ENCODE data around the gene CADM2.

The CADM2 gene

GRCh38 chr3:85576697-85577200 lies 618.0 kb downstream of the CADM2 start:
- no peak for DNase-seq

DNA sequence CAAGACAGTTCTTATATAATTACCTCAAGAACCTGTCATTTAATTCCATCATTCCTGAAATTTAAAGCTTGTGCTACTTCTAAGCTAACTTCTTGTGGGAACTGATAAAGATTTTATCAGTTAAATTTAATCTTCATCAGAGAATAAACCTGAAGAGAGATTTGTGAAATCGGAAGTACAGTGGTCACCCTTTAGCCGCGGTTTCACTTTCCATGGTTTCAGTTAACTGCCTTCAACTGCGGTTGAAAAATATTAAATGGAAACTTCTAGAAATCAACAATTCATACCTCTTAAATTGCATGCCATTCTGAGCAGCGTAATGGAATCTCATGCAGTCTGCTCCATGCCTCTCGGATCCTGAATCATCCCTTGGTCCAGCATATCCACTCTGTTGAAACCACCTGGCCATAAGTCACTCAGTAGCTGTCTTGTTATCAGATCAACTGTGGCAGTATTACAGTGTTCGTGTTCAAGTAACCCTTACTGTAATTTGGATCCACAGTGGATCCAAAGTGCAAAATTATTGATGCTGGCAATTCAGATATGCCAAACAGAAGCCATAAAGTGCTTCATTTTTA lies 626.1 kb downstream of the CADM2 start:
- no peak for DNase-seq

- no peak for DNase-seq
Measured at GRCh38 chr3:85586018-85586417, 627.2 kb downstream of the CADM2 start.

DNA sequence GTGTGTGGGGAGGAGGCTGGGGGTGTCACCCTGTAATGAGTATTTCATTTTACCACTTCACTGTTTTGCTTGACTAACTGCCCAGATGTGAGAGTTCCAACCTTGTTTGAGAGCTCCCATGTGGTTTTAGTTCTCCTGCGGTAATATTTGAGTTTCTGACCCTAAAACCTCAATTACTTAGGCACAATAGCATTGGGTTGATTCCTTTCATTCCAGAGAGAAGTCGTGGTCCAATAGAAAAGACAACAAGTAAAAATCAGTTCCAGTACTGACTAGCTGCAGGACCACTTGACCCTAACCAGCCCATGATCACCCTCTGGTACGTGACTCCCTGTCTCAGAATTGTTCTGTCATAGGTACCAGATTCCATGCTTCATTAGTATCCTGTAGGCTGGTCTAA lies 630.4 kb downstream of the CADM2 start:
- DNase-seq = peak; percentile 78

- DNase-seq = no peak
Measured at GRCh38 chr3:85591451-85591850, 632.7 kb downstream of the CADM2 start.

- DNase-seq = no peak
Measured at GRCh38 chr3:85592256-85592655, 633.5 kb downstream of the CADM2 start.

DNA sequence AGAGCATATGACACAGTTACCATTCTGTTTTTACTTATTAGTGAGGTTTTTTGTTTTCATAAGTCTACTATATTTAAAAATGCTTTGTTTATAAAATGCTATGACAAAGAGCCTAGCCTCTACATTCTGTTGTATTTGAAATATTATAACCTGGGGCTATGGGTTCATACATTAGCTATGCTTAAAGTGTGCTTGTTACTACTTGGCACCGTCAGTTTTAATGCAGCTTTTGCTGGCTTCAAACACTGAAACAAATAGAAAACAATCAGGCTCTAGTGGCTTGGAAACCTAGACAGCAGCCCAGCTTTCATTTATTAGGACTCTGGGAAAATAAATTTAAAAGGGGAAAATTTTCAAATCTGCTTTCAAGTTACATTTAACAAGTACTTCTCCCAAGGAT lies 635.9 kb downstream of the CADM2 start:
- DNase-seq = no peak

GRCh38 chr3:85603378-85603777 lies 644.6 kb downstream of the CADM2 start:
- no peak for DNase-seq

DNA sequence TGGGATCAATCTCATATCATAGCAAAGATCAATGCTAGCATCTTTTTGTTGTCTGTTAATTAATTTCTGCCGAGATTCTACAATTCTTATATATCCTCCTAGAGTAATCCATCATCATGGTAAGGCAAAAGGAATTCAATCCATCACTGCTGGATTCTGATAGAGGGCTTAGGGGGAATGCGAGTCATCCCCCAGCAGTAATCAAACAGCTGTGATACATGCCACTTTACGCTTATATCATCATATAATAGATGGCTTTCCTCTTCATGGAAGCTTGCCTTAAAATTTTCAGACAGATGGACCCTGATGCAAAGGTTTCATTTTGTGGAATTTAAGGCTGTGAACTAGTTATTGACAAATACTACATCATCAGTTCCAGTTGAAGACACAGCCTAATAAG lies 645.9 kb downstream of the CADM2 start:
- DNase-seq = no peak

DNA sequence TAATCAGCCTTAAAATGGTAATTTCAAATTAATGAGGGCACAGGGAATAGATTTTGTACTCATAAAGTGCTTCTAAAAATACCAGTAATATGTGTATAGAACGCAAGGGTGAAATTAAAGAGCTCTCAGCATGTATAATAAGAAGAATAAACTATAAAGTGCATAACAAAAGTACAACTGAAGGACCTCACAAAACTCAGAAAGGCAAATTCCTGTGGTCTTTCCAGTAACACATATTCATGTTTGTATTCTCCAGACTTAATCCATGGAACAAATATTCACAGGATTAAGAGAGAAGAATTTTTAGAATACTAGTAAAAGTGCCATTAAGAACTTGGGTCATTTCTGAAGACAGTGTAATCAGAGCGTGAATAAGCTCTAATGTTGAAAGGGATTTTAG lies 646.3 kb downstream of the CADM2 start:
- DNase-seq = no peak

DNA sequence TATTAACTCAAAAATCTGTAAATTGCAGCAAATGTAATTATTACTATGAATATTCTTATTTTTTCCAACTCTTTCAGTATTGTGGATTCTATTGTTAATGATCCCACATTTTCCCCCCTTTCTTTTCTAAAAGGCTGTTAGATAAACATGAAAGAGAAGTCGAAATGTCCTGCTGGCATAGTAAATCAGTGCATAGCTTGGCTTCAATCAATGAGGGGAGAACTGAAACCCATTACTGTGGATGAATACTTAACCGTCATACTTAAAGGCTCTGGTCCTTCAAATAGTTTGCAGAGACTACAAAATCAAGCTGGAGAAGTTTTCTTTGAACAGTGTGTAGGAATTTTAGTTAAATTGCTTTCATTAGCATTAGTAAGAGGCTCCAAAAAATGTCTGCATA lies 667.9 kb downstream of the CADM2 start:
- DNase-seq = no peak

GRCh38 chr3:85627932-85628331 lies 669.1 kb downstream of the CADM2 start:
- no peak for DNase-seq

- DNase-seq = no peak
Measured at GRCh38 chr3:85631070-85631469, 672.3 kb downstream of the CADM2 start.

DNA sequence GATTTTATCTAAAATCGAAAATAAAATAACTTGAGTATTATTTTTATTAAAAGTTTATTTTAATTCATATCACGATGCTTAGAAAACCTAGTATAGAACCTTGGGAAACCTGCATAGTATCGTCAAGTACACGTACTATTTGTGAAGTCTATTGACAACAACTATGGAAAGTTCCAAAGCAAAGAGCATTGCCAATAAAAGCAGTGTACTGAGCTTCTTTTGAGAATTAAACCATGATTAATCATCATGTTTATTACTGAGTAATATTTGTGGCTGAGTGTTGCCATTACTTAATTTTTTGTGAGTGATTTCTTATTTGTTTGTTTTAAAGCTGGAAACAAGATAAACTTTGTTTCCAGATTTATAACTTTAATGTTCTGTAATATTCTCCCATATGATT lies 674.1 kb downstream of the CADM2 start:
- DNase-seq = no peak

GRCh38 chr3:85652360-85652759 lies 693.6 kb downstream of the CADM2 start:
- DNase-seq = no peak

GRCh38 chr3:85660451-85660850 lies 701.7 kb downstream of the CADM2 start:
- DNase-seq = no peak

GRCh38 chr3:85662462-85662861 lies 703.7 kb downstream of the CADM2 start:
- no peak for DNase-seq

DNA sequence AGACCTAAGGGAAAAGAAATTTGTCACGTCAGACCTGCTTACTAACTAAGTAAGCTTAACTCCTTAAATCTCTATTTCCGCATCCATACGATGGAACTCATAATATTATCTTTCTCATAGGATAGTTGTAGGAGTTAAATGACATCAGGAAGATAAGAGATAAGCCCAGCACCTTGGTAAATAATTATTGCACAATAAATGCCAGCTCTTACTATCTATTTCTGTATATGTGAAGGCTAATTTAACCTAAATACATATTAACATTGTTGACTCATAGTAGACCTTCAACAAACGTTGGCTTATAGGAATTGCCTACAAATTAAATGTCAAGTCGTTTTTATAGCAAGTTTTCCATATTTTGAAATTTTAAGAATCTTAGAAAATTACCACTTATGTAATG lies 709.0 kb downstream of the CADM2 start:
- DNase-seq = no peak

- peak; percentile 6 for DNase-seq
Measured at GRCh38 chr3:85670634-85671205, 711.9 kb downstream of the CADM2 start.

DNA sequence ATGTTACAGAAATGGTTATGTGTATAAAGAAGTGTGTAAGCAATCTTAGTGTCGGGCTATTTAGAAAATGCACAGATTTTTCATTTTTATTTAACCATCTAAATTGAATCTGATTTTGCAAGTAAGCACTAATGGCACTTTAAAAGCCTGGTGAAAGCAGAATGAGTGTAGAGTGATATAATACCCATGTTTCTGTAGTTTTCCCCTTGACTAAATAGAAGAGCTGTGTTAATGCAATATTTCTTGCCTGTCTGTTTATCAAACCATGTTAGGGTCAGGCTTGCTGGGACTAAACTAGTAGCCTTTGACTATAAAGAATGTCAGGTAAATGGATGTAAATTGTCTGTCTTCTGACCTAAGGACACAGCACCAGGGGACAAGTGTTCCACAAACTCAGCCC lies 714.0 kb downstream of the CADM2 start:
- no peak for DNase-seq

DNA sequence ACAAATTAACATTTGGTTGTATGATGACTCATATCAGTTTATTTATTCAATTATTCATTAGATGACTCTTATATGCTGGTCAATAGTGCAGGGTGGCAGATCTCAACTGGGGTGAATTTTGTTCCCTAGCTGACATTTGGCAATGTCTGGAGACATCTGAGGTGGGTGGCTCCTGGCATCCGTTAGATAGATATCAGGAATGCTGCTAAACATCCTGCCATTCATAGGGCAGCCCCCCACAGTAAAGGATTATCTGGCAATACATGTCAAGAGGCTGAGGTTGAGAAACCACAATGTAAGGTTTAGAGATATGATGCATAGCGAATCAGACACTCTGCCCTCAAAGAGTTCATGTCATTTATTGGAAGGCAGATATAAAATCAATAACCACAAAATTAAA lies 719.9 kb downstream of the CADM2 start:
- no peak for DNase-seq

GRCh38 chr3:85681906-85682305 lies 723.1 kb downstream of the CADM2 start:
- no peak for DNase-seq

- DNase-seq = no peak
Measured at GRCh38 chr3:85691196-85691595, 732.4 kb downstream of the CADM2 start.

- no peak for DNase-seq
Measured at GRCh38 chr3:85697156-85697555, 738.4 kb downstream of the CADM2 start.

GRCh38 chr3:85706130-85706529 lies 747.3 kb downstream of the CADM2 start:
- DNase-seq = no peak
